ENCODE data around the gene SLC25A25. TPM values are rescaled to one million over a fixed set of nuclear protein-coding genes. Genes with fewer than 3 reads are reported as not detected.

The SLC25A25 gene
- total RNA-seq, 1 donor from 2014 or later = 13.5 TPM

DNA sequence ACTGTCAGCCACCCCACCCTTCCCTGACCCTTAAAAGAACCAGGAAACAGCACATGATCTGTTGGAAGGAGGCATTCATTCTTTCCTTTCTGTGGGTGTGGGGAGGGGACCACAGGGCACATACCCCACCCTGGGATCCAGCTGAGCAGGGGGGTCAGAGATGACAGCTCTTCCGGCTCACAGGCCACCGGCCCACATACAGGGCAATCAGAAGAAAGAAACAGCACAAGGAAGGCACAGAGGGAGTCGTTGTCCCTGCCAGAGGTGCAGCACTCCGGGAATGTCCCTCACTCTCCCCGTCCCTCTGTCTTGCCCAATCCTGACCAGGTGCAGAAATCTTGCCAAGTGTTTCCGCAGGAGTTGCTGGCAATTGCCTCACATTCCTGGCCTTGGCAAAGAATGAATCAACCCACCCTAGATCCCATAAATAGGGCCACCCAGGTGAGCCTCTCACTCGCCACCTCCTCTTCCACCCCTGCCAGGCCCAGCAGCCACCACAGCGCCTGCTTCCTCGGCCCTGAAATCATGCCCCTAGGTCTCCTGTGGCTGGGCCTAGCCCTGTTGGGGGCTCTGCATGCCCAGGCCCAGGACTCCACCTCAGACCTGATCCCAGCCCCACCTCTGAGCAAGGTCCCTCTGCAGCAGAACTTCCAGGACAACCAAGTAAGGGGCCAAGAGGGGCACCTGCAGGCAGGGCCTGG is 81.1 kb downstream of the SLC25A25 start, which contains the start of gene LCN2:
TSS of gene LCN2 (plus strand) at position 453 of the 701 bp plus-strand sequence. CDS start at position 526, 73 bp downstream.
- no peak for DNase-seq (ENCODE audit: low spot score)
- Mint-ChIP-seq H3K4me1 (ENCODE audit: low read depth) (no peaks in the 10 kb centered on the region), H3K27ac (no peak within 1 kb of the TSS), H3K36me3 (ENCODE audit: low read depth) (no peaks in the 10 kb centered on the region), H3K27me3 (ENCODE audit: insufficient read depth) (no peaks in the 10 kb centered on the region), H3K9me3 (no peaks in the 10 kb centered on the region), H3K4me3 (no peak within 1 kb of the TSS)
- intact Hi-C loops (cut with micrococcal nuclease) = no loop called here

DNA sequence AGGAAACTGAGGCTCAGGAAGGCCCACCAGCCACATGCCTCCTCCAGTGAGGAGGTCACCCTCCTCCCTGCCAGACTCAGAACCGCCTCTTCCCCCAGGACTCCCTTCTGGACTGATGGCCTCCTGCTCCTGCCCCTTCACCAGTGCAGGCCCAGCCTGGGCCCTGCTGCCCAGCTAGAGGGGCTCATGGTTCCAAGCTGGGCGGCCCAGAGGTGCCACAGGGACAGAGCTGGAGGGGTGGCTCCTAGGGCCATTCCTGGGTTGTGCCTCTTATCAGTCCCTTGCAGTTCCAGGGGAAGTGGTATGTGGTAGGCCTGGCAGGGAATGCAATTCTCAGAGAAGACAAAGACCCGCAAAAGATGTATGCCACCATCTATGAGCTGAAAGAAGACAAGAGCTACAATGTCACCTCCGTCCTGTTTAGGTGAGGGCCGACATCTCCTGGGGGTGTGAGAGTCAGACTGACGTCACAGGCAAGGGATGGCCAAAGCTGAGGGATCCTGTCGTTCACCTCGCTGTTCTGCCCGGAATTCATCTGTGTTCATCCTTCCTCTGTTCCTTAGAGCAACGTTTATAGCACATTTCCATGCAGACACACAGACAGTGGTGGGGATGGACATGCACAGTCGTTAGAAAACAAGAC is 82.0 kb downstream of the SLC25A25 start:
- no peaks in the 10 kb centered on the region for H3K4me1 Mint-ChIP-seq (ENCODE audit: low read depth)
- H3K9me3 Mint-ChIP-seq = no peaks in the 10 kb centered on the region
- H3K4me3 Mint-ChIP-seq = no peak overlapping the region
- intact Hi-C loops (cut with micrococcal nuclease) = no loop called here
- DNase-seq (ENCODE audit: low spot score) = no peak
- no peaks in the 10 kb centered on the region for H3K36me3 Mint-ChIP-seq (ENCODE audit: low read depth)
- H3K27ac Mint-ChIP-seq = no peak overlapping the region
- H3K27me3 Mint-ChIP-seq (ENCODE audit: insufficient read depth) = no peaks in the 10 kb centered on the region

DNA sequence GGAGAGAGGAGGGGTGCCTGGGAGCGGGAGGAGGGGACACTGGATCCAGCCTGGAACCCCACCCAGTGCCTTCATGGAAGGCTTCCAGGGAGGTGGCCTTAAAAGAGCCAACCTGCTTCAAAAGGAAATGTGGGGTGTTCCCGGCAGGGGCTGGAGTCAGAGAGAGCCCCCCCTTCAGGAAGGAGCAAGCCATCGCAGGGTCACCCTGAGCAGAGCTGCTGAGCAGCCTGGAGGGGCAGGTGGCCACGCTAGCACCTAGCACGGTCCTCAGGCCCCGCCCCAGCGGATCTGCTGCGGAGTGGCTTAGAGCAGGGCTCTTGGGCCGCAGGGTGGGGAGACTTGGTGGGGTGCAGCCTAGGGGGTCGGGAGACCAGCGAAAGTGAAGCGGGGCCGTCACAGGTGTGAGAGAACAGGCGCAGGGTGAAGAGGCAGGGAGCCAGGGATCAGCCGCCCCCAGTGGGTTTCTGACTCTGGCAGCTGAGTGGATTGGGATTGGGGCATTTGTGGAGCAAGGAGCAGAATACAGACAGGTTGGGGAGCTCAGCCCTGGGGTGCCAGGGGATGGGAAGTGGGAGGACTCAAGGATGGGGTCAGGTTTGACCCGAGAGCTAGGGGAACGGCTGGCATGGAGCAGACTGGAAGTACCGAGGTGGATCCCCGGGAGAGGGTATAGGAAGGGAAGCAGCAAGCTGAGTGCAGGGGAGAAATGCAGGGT is 82.7 kb downstream of the SLC25A25 start:
- no peaks in the 10 kb centered on the region for H3K9me3 Mint-ChIP-seq
- no peak overlapping the region for H3K27ac Mint-ChIP-seq
- peaks cover 2% of the 10 kb centered on the region for H3K27me3 Mint-ChIP-seq (ENCODE audit: insufficient read depth)
- intact Hi-C loops (cut with micrococcal nuclease) = no loop called here
- no peaks in the 10 kb centered on the region for H3K4me1 Mint-ChIP-seq (ENCODE audit: low read depth)
- H3K4me3 Mint-ChIP-seq = no peak overlapping the region
- no peak for DNase-seq (ENCODE audit: low spot score)
- no peaks in the 10 kb centered on the region for H3K36me3 Mint-ChIP-seq (ENCODE audit: low read depth)

DNA sequence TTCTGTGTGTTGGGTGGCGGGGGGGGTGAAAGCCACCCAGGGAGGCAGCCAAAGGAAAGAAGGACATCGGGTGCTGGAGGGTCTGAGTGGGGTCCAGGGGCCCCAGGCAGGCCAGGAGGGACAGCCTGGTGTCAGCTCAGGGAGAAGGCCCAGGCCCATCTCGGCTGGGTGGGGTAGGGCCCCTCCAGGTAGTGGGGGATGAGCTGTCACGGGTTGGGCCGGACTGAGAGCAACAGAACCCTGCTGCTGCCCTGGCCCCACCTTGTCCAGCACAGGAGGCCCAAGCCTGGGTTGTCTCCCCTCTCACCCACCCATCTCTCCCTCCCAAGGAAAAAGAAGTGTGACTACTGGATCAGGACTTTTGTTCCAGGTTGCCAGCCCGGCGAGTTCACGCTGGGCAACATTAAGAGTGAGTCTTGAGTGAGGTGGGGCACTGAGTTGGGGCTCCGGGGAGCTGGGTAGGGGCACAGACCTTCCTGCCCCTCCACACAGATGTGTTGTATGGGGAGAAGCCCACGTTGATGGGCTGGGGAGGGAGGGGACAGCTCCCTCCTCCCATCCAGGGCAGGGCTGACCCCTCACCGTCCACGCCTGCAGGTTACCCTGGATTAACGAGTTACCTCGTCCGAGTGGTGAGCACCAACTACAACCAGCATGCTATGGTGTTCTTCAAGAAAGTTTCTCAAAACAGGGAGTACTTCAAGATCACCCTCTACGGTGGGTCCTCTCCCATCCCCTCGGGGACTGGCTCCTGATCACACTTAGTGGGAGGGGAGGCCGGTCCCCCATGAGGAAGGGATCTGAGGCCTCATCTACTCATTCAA is 83.5 kb downstream of the SLC25A25 start:
- Mint-ChIP-seq H3K27ac (no peak overlapping the region), H3K9me3 (no peaks in the 10 kb centered on the region), H3K4me3 (no peak overlapping the region), H3K27me3 (ENCODE audit: insufficient read depth) (peaks cover 2% of the 10 kb centered on the region), H3K36me3 (ENCODE audit: low read depth) (no peaks in the 10 kb centered on the region), H3K4me1 (ENCODE audit: low read depth) (no peaks in the 10 kb centered on the region)
- intact Hi-C loops (cut with micrococcal nuclease) = no loop called here
- DNase-seq (ENCODE audit: low spot score) = no peak

DNA sequence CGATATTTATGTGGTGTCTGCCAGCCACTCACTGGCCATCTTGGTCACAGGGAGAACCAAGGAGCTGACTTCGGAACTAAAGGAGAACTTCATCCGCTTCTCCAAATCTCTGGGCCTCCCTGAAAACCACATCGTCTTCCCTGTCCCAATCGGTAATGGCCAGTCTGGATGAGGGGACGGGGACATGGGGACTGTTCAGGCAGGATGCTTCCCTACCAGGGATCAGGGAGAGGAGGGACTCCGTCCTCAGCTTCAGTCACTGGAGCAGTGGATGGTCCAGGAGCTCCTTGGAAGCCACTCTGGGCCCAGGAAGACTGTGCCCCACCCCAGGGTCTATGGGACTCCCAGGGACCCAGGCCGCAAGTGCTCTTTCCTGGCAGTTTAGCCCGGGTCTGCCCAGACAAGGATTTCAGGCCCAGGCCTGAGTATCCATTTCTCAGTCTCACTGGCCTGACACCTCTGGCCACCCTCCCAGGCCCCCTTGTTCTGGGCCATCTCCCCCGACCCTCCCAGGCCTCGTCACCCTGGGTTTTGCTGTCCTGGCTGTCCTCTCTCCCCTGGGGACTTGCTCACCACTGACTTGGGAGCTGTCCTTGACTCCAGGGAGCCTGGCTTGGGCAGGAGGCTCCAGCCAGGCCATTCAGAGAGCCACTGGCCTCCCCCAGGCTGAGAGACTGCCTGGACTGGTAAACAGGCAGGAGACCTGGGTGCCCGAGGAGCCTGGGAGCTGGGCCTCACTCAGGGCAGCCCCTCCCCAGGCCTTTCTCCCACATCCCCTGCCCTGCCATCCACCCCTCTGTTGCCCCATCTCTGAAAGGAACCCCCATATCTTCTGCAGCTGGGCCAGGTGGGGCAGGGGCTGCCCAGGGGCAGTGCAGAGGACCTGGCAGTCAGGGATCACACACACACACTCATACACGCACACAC is 84.4 kb downstream of the SLC25A25 start:
- H3K4me1 Mint-ChIP-seq (ENCODE audit: low read depth) = no peaks in the 10 kb centered on the region
- intact Hi-C loops (cut with micrococcal nuclease) = no loop called here
- DNase-seq (ENCODE audit: low spot score) = no peak
- H3K4me3 Mint-ChIP-seq = no peak overlapping the region
- H3K36me3 Mint-ChIP-seq (ENCODE audit: low read depth) = no peaks in the 10 kb centered on the region
- H3K9me3 Mint-ChIP-seq = no peaks in the 10 kb centered on the region
- peaks cover 2% of the 10 kb centered on the region for H3K27me3 Mint-ChIP-seq (ENCODE audit: insufficient read depth)
- no peak overlapping the region for H3K27ac Mint-ChIP-seq

DNA sequence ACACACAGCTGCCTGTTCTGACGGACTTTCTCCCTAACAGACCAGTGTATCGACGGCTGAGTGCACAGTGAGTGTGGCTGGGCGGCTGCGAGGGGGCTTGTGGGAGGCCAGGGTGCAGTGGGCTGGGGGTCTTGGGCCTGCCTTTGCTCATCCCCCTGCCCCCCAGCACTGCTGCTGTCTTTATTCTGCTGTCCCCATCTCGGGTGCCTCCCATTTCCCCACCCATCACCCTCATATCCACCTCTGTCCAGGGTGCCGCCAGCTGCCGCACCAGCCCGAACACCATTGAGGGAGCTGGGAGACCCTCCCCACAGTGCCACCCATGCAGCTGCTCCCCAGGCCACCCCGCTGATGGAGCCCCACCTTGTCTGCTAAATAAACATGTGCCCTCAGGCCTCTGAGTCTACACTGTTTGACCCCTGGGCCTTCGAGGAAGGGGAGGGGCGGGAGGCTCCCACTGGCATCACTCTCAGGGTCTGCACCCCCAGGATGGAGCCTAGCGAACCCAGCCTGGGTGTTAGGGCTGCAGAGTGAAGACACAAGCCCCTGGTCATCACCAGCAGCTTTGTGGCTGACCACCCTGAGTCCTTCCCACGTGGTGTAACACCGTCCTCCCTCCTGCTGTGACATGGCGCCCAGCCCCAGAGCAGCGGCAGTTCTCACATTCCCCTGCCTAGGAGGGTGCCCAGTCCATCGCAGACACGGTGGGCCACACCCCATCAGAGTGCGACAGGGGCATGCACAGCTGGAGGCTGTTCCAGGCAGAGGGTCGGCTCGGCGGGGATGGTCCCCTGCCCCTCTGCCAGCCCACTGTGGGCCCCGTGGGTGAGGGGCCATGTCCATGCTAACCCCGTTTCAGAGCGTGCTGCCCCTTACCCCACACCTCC is 85.3 kb downstream of the SLC25A25 start:
- Mint-ChIP-seq H3K27me3 (ENCODE audit: insufficient read depth) (peaks cover 2% of the 10 kb centered on the region), H3K4me1 (ENCODE audit: low read depth) (no peaks in the 10 kb centered on the region), H3K27ac (no peak overlapping the region), H3K9me3 (no peaks in the 10 kb centered on the region), H3K4me3 (no peak overlapping the region), H3K36me3 (ENCODE audit: low read depth) (no peaks in the 10 kb centered on the region)
- no peak for DNase-seq (ENCODE audit: low spot score)
- intact Hi-C loops (cut with micrococcal nuclease) = no loop called here

DNA sequence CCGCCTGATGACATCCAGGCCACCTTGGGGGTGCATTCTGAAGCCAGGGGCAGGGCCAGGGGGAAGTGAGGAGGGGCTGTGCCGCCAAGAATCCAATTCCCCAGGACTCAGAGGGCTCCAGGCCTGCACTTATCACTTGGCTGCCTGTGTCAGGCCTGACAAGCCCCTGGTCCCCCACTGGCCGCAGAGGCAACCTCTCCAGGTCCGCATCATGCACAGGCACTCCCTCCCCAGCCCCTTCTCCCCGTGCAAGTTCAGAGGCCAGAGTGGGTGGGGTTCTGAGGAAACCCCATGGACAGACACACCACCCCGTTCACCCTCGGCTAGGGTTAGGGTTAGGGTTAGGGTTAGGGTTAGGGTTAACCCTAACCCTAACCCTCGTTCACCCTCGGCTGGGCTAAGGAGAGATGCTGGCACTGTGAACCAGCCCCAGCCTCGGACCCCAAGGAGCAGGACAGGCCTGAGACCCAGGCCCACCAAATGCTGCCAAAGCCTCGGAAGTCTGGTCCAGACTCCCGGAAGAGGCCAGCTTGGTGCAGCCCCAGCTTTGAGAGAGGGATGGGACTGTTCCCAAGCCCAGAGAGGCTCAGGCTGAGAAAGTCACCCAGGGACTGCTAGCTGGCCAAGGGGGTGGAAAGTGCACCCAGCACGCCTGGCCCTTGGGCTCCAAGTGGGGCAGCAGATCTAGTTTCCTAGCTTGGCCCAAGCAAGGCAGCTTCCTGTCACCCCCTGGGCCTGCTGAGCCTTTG is 86.1 kb downstream of the SLC25A25 start:
- H3K9me3 Mint-ChIP-seq = no peaks in the 10 kb centered on the region
- H3K36me3 Mint-ChIP-seq (ENCODE audit: low read depth) = no peaks in the 10 kb centered on the region
- intact Hi-C loops (cut with micrococcal nuclease) = no loop called here

DNA sequence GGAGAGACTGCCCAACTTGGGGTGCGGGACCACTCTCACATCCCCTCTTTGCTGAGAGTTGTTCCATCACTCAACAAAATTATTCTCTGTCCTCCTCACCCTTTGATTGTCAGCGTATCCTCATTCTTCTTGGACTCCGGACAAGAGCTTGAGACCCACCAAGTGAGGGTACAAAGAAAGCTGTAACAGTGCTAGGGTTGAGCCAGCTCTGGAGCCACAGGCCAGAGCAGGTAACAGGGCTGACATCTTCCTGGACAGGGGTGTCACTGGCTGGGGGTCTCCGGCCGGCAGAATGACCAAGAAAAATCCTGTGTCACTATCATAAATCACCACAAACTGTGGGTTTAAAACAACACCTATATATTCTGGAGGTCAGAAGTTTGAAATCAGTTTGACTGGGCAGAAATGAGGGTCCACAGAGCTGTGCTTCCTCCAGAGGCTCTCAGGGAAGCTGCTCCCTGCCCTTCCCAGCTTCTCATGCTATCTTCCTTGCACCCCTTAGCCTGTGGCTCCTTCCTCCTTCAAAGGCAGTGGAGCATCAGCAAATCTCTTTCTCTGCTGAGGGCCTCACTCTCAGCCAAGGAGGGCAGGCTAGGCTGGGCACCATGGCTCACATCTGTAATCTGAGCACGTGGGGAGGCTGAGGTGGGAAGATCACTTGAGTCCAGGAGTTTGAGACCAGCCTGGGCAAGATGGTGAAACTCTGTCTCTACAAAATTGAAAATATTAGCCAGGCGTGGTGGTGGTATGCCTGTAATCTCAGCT is 87.9 kb downstream of the SLC25A25 start:
- H3K36me3 Mint-ChIP-seq (ENCODE audit: low read depth) = peaks cover 1% of the 10 kb centered on the region

More for the DNA sequence above, 86.1 kb downstream of the SLC25A25 start:
- Mint-ChIP-seq H3K27ac (no peak overlapping the region), H3K27me3 (ENCODE audit: insufficient read depth) (peaks cover 2% of the 10 kb centered on the region), H3K4me1 (ENCODE audit: low read depth) (peaks cover 1% of the 10 kb centered on the region), H3K4me3 (no peak overlapping the region)
- DNase-seq (ENCODE audit: low spot score) = no peak

More for the DNA sequence above, 87.9 kb downstream of the SLC25A25 start:
- DNase-seq (ENCODE audit: low spot score) = no peak
- Mint-ChIP-seq H3K9me3 (no peaks in the 10 kb centered on the region), H3K27ac (no peak overlapping the region), H3K27me3 (ENCODE audit: insufficient read depth) (peaks cover 2% of the 10 kb centered on the region), H3K4me1 (ENCODE audit: low read depth) (peaks cover 9% of the 10 kb centered on the region), H3K4me3 (no peak overlapping the region)
- intact Hi-C loops (cut with micrococcal nuclease) = no loop called here
